HEK293 (cell line): Measurements from ENCODE around the gene SZT2.

ENCODE experiments used
- BCL6B ChIP-seq: fragments of 450-650 bp; formaldehyde crosslinking; IDR thresholded peaks from 2 replicates; pipeline ENCODE4 v1.5.1; 2017; ENCODE audit warnings: missing biosample characterization, missing genetic modification characterization
- CTCF ChIP-seq: fragments of 450-650 bp; formaldehyde crosslinking; IDR thresholded peaks from 2 replicates; pipeline ENCODE4 v1.5.1; 2016; ENCODE audit warnings: missing biosample characterization, missing genetic modification characterization
- HIC1 ChIP-seq: fragments of 450-650 bp; formaldehyde crosslinking; IDR thresholded peaks from 2 replicates; pipeline ENCODE4 v1.5.1; 2016; ENCODE audit warnings: missing biosample characterization, missing genetic modification characterization
- HOXA7 ChIP-seq: sonication (generic); formaldehyde crosslinking; IDR thresholded peaks from 2 replicates; pipeline ENCODE4 v1.8.1; 2022; ENCODE audit warnings: missing genetic modification reagents, borderline replicate concordance
- HOXC10 ChIP-seq: sonication (generic); formaldehyde crosslinking; IDR thresholded peaks from 2 replicates; pipeline ENCODE4 v1.8.1; 2023; ENCODE audit warnings: mild to moderate bottlenecking, missing genetic modification reagents
- INSM2 ChIP-seq: fragments of 450-650 bp; formaldehyde crosslinking; IDR thresholded peaks from 2 replicates; pipeline ENCODE4 v1.5.1; 2016; ENCODE audit warnings: missing biosample characterization, missing genetic modification characterization
- KLF8 ChIP-seq: fragments of 450-650 bp; formaldehyde crosslinking; IDR thresholded peaks from 2 replicates; pipeline ENCODE4 v1.5.1; 2016; ENCODE audit warnings: missing biosample characterization, missing genetic modification characterization
- PRDM2 ChIP-seq: fragments of 450-650 bp; formaldehyde crosslinking; IDR thresholded peaks from 2 replicates; pipeline ENCODE4 v1.5.1; 2016; ENCODE audit warnings: missing biosample characterization, missing genetic modification characterization, borderline replicate concordance
- RBAK ChIP-seq: fragments of 450-650 bp; formaldehyde crosslinking; IDR thresholded peaks from 2 replicates; pipeline ENCODE4 v1.5.1; 2016; ENCODE audit warnings: missing biosample characterization, missing genetic modification characterization
- ZFP69B ChIP-seq: fragments of 450-650 bp; formaldehyde crosslinking; IDR thresholded peaks from 2 replicates; pipeline ENCODE4 v1.5.1; 2016; ENCODE audit warnings: missing biosample characterization, missing genetic modification characterization
- ZNF175 ChIP-seq: fragments of 450-650 bp; formaldehyde crosslinking; IDR thresholded peaks from 2 replicates; pipeline ENCODE4 v1.5.1; 2016; ENCODE audit warnings: missing biosample characterization, missing genetic modification characterization
- ZNF23 ChIP-seq: fragments of 450-650 bp; formaldehyde crosslinking; IDR thresholded peaks from 2 replicates; pipeline ENCODE4 v1.5.1; 2016; ENCODE audit warnings: missing biosample characterization, missing genetic modification characterization, borderline replicate concordance
- ZNF350 ChIP-seq: fragments of 450-650 bp; formaldehyde crosslinking; IDR thresholded peaks from 2 replicates; pipeline ENCODE4 v1.5.0; 2017; ENCODE audit warnings: missing biosample characterization, mild to moderate bottlenecking, missing genetic modification characterization
- ZNF366 ChIP-seq: fragments of 450-650 bp; formaldehyde crosslinking; conservative IDR thresholded peaks from 2 replicates; pipeline ENCODE4 v1.5.1; 2016; ENCODE audit warnings: missing biosample characterization, missing genetic modification characterization
- ZNF416 ChIP-seq: fragments of 450-650 bp; formaldehyde crosslinking; IDR thresholded peaks from 2 replicates; pipeline ENCODE4 v1.5.1; 2016; ENCODE audit warnings: missing biosample characterization, missing genetic modification characterization
- ZNF521 ChIP-seq: fragments of 450-650 bp; formaldehyde crosslinking; IDR thresholded peaks from 2 replicates; pipeline ENCODE4 v1.5.1; 2017; ENCODE audit warnings: missing biosample characterization, mild to moderate bottlenecking, missing genetic modification characterization
- ZNF548 ChIP-seq: fragments of 450-650 bp; formaldehyde crosslinking; IDR thresholded peaks from 2 replicates; pipeline ENCODE4 v1.5.1; 2016; ENCODE audit warnings: missing biosample characterization, missing genetic modification characterization
- ZNF549 ChIP-seq: fragments of 450-650 bp; IDR thresholded peaks from 2 replicates; pipeline ENCODE4 v1.5.1; 2018; ENCODE audit warnings: missing biosample characterization, missing genetic modification characterization, mild to moderate bottlenecking, inconsistent platforms, moderate library complexity
- ZNF571 ChIP-seq: fragments of 450-650 bp; formaldehyde crosslinking; IDR thresholded peaks from 2 replicates; pipeline ENCODE4 v1.5.0; 2017; ENCODE audit warnings: missing biosample characterization, missing genetic modification characterization
- ZNF645 ChIP-seq: fragments of 450-650 bp; formaldehyde crosslinking; IDR thresholded peaks from 2 replicates; pipeline ENCODE4; 2016; ENCODE audit warnings: missing biosample characterization, missing genetic modification characterization
- ZNF701 ChIP-seq: fragments of 450-650 bp; formaldehyde crosslinking; IDR thresholded peaks from 2 replicates; pipeline ENCODE4 v1.5.1; 2016; ENCODE audit warnings: missing biosample characterization, missing genetic modification characterization
- ZNF76 ChIP-seq: fragments of 450-650 bp; formaldehyde crosslinking; IDR thresholded peaks from 2 replicates; pipeline ENCODE4; 2016; ENCODE audit warnings: low read depth, missing biosample characterization, missing genetic modification characterization, borderline replicate concordance
- ZSCAN16 ChIP-seq: fragments of 450-650 bp; formaldehyde crosslinking; IDR thresholded peaks from 2 replicates; pipeline ENCODE4 v1.5.1; 2016; ENCODE audit warnings: missing biosample characterization, missing genetic modification characterization
- ZXDB ChIP-seq: fragments of 450-650 bp; formaldehyde crosslinking; IDR thresholded peaks from 2 replicates; pipeline ENCODE4 v1.5.1; 2016; ENCODE audit warnings: missing biosample characterization, missing genetic modification characterization

SZT2 gene

GRCh38 chr1:43367904-43368645 lies 21.6 kb upstream of the SZT2 start, which contains the start of gene ELOVL1 (continued):
- no peak for TF ChIP-seq ZNF175 (tag by site-specific recombination)
- no peak for TF ChIP-seq RBAK (tag by site-specific recombination)
- TF ChIP-seq ZSCAN16: no peak
- TF ChIP-seq ZNF645 (tag by site-specific recombination): no peak
- peak; percentile 86 for TF ChIP-seq ZFP69B (tag by site-specific recombination)
- TF ChIP-seq HIC1 (tag by site-specific recombination): peak; percentile 8; the same call in 1 of the 2 replicates
- TF ChIP-seq ZNF416 (tag by site-specific recombination): no peak
- no peak for TF ChIP-seq ZNF548
- TF ChIP-seq HOXA7 (CRISPR knock-in tag): no peak
- TF ChIP-seq ZNF549 (tag by site-specific recombination): no peak
- TF ChIP-seq ZNF521: no peak
- TF ChIP-seq BCL6B: no peak
- peak; percentile 94 for TF ChIP-seq CTCF
- TF ChIP-seq ZNF76 (tag by site-specific recombination): peak; percentile 70; the same call in 1 of the 2 replicates
- TF ChIP-seq ZNF366 (tag by site-specific recombination): no peak
- TF ChIP-seq PRDM2 (tag by site-specific recombination): no peak
- TF ChIP-seq ZNF701 (tag by site-specific recombination): no peak
- TF ChIP-seq INSM2: peak; percentile 65
- TF ChIP-seq ZNF23 (tag by site-specific recombination): no peak
- TF ChIP-seq ZXDB (tag by site-specific recombination): peak; percentile 89
- TF ChIP-seq ZNF350: no peak
- TF ChIP-seq KLF8 (tag by site-specific recombination): peak; percentile 88
- no peak for TF ChIP-seq ZNF571 (tag by site-specific recombination)
- no peak for TF ChIP-seq HOXC10
